ENCODE results near the gene C1QTNF3.

DNA sequence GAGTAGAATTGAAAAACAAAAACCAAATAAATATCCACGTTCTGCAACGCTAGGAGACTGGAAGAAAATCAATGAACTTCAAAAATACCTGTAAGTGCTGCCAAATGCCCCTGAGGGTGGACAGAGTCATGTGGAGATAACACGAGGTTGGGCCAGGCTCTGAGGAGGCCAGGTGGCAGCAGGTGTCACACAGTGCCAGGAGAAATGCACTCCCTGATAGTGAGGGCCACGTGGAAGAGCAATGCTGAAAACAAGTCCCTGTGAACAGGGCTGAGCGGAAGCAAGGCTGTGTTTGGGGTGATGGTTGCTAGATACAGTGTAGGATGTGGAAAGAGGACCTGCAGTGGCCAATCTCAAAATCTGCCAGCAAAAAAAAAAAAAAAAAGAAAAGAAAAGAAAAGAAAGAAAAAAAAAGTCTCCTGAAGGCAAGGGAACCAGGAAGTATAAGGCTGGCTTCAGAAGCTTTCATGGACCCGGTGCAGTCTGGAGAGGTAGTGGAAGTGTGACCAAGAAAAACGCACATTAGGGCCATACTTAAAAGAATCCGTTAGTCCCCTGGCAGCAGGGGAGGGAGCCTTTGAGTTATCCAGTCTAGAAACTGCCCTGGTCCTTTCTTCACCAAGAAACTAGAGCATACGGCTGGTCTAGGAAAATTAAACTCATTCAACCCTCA is 16.8 kb downstream of the C1QTNF3 start:
- TF ChIP-seq, protein P1, sequence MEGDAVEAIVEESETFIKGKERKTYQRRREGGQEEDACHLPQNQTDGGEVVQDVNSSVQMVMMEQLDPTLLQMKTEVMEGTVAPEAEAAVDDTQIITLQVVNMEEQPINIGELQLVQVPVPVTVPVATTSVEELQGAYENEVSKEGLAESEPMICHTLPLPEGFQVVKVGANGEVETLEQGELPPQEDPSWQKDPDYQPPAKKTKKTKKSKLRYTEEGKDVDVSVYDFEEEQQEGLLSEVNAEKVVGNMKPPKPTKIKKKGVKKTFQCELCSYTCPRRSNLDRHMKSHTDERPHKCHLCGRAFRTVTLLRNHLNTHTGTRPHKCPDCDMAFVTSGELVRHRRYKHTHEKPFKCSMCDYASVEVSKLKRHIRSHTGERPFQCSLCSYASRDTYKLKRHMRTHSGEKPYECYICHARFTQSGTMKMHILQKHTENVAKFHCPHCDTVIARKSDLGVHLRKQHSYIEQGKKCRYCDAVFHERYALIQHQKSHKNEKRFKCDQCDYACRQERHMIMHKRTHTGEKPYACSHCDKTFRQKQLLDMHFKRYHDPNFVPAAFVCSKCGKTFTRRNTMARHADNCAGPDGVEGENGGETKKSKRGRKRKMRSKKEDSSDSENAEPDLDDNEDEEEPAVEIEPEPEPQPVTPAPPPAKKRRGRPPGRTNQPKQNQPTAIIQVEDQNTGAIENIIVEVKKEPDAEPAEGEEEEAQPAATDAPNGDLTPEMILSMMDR (IDR thresholded peaks at IDR 0.05): no peak
- TF ChIP-seq POLR2A (IDR thresholded peaks at IDR 0.05): no peak
- no peak for TF ChIP-seq POLR2AphosphoS5 (IDR thresholded peaks at IDR 0.05)
